Epidermal melanocyte (primary cell): ENCODE results near the gene TMCO4.
"Not testable (repeated sequence)": the region's sequence is repeated elsewhere in the genome, so short reads cannot be mapped to it uniquely, and the experiment has no call there.

ENCODE experiments used
- DNase-seq: peaks from one replicate; pipeline ENCODE4 v3.0.0; 2011; ENCODE audit warnings: low spot score; ENCODE audit not compliant: insufficient read length

TMCO4 gene

GRCh38 chr1:19813643-19813960 is 13.9 kb upstream of the TMCO4 start:
- DNase-seq = no peak

- no peak for DNase-seq
These were observed 13.3 kb upstream of the TMCO4 start for GRCh38 chr1:19812875-19813642.

DNA sequence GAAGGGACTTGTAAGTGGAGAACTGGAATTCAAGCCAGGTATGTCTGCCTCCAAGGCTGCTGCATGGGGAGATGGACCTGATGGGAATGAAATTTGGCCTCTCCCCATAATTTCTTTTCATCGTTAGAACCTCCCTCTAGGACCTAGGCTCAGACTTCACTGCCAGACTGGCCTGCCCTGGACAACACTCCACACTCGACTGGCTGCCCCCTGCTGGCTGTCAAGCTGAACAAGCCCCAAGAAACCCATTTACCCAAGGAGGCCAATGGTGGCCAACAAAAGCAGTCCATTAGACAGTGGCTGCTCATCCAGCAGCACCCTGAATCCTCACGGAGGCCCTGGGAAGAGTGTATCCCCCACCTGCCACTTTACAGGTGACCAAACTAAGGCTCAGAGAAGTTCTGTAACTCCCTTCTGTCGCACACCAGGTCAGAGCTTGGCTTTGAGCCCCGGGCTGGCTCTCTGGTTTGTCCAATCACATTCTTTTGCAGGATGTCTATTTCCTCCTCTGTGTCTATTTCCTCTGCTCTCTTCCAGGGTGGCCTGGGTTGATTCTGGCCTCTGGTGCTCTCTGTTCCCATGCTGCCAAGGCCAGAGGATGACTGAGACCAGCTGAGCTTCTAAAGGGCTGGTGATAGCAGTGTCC is 11.6 kb upstream of the TMCO4 start:
- DNase-seq = no peak

DNA sequence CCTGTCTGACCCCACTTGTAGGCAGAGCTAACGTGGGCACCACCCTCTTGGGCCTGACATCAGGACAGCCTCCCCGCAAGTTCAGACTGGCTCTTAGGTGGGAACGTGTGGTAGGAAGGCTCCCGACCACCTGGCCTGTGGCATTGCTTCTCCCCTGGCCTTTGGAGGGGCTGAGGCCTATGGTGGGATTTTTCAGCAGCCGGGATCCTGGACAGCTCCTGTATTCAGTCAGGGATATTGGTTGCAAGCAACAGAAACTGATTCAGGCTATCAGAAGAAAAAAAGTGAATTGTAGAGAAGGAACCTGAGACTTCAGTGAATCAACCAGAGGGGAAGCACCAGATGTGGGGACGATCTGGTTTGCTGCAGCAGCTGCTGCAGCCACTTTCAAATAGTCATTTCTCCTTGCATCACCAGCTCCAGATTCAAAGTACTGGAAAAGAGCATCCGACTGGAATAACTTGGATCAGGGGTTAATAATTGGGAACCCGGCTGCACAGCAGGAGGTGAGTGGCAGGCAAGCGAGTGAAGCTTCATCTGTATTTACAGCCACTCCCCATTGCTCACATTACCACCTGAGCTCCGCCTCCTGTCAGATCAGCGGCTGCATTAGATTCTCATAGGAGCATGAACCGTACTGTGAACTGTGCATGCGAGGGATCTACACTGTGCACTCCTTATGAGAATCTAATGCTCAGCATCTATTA is 9.5 kb upstream of the TMCO4 start:
- DNase-seq = no peak

GRCh38 chr1:19808351-19808750 is 8.6 kb upstream of the TMCO4 start:
- no peak for DNase-seq

DNA sequence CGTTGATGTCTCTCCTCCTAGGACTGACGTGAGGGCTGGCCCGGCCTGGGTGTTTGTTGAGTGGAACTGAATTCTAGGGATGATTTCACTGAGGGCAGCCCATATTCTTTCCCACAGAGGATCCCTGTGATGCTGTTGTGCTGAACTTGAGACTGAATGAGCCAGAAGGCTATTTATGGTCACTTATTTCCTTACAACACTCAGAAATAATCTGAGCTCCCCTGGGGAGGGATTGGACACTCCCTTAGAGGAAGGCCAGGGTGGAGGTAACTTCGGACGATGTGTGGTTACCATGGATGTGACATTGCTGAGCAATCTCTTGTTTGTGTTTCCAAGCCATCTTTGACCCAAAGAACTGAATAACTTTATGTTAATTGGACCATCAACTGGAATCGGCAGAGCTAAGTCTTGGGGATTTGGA is 5.1 kb upstream of the TMCO4 start:
- no peak for DNase-seq

- DNase-seq = no peak
These were observed 2.6 kb upstream of the TMCO4 start for GRCh38 chr1:19802269-19802668.

GRCh38 chr1:19800076-19800804 is 524 bp upstream of the TMCO4 start:
- peak; percentile 61 for DNase-seq

- DNase-seq = no peak
These were observed 1.1 kb downstream of the TMCO4 start for GRCh38 chr1:19798486-19799229.

DNA sequence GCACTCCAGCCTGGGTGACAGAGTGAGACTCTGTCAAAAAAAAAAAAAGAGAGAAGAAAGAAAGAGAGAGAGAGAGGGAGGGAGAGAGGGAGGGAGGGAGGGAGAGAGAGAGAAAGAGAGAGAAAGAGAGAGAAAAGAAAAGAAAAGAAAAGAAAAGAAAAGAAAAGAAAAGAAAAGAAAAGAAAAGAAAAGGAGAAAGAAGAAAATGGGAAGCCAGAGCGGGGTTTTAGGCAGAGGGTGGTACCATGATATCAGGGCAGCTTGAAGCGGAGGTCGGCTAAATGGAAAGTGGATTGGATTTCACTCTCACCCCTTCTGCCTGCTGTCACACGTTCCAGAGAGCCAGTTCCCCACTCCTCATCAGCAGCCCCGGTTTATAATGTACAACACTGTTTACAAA is 1.9 kb downstream of the TMCO4 start:
- DNase-seq = no peak

DNA sequence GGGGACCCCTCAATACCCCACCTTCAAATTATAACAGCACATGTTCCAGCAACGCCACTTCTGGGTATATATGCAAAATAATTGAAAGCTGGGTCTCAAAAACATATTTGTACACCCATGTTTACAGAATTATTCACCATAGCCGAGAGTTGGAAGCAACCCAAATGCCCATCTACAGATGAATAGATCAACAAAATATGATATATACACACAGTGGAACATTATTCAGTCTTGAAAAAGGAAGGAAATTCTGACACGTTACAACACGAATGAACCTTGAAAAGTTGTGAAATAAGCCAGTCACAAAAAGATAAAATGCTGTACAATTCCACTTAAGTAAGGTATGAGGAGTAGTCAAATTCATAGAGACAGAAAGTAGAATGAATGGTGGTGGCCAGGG is 5.1 kb downstream of the TMCO4 start:
- no peak for DNase-seq

- DNase-seq = no peak
These were observed 6.2 kb downstream of the TMCO4 start for GRCh38 chr1:19793360-19794046.

DNA sequence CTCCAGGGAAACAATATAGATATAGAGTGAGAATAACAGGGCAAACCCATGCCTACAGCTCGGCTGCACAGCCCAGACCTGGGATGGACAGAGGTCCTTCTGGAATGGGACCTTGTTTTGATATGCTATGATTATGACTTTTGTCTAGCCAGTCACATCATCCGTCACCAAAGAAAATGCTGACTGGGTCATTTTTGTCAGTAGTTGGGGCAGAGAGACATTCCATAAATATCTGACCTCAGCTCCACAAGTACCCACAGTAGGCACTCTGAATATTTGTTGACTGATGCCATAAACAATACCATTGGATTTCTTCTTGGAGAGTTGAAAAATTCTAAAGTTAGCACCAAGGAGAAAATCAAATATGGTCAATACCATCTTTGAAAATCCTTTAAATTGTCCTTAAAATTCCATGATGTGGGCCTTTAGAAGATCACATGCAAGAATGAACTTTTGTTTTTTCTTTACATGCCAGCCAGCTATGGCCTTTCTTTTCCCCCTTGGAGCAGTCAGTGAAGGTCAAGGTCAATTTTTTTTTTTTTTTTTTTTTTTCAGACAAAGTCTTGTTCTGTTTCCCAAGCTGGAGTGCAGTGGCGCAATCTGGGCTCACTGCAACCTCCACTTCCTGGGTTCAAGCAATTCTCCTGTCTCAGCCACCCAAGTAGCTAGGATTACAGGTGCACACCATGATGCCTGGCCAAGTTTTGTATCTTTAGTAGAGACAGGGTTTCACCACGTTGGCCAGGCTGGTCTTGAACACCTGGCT is 7.3 kb downstream of the TMCO4 start:
- DNase-seq = no peak

GRCh38 chr1:19790061-19790975 is 9.4 kb downstream of the TMCO4 start:
- not testable (repeated sequence) for DNase-seq

DNA sequence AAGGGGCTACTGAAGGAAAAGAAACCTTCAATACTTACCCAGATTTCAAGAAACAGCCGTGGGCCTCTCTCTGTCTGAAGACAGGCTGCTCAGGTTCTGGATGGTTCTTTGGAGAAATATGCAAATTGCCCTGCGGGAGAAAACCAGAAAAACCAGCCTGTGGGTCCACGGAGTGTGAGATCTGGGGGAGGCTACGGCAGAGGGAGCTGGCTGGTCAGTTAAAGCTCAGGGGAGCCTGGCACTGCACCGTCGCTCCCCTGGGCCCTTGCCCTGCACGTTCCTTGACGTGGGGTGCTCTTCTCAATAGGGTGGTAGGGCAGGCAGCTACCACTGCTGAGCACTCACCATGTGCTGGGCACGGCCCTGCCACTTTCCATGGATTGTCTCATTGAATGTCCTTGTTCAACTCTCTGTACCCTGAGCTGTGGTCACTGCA is 12.7 kb downstream of the TMCO4 start:
- DNase-seq = no peak

DNA sequence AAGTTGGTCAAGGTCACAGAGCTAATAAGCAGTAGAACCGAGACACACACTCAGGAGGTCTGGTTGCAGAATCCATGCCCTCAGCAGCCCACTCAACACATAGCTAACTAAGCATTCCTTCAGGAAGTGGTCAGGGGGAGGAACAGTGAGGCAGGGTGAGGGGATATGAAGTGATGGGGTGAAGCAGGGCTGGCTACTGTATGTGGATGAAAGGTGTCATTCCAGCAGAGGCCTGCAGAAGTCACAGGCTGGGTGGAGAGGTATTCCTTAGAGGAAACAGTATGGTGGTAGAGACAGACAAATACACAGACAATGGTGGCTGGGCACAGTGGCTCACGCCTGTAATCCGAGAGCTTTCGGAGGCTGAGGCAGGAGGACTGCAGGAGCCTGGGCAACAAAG is 14.1 kb downstream of the TMCO4 start:
- DNase-seq = no peak

DNA sequence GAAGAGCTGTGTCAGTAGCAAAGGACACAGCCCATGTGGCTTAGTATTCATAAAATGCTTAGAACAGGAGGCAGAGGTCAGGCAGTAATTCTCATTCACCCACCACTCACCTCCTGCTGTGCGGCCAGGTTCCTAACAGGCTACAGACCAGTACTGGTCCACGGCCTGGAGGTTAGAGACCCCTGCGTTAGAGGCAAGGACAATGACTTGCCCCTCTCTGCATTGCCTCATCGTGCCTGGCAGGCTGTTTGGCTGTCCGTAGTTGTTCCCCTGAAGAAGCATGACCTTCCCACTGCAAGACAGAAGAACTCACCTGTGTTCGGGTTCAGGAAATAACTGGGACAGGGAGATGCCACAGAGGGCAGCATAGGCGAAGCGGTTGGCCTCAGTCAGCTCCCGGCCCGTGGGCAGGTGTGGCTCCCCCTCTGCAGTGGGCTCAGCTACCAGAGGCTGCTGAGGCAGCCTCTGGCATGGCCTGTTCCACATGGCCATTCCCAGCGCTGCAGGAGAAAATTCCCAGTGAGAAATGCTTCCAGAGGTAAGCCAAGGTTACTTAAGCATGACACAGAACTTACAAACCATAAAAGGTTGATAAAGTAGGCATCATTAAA is 19.3 kb downstream of the TMCO4 start:
- no peak for DNase-seq

GRCh38 chr1:19776933-19777332 is 22.8 kb downstream of the TMCO4 start:
- no peak for DNase-seq
